Endothelial cell of umbilical vein (primary cell): ENCODE measurements around the gene ACTL7B. TPM values are rescaled to one million over a fixed set of nuclear protein-coding genes. Genes with fewer than 3 reads are reported as not detected.

Experiments
- BruUV-seq: library from RNA; stranded (reverse); fragments of 400-500 nt; replicated peaks from 2 replicates; lab custom pipeline; 2021; lab: Mats Ljungman, UMichigan
- CTCF ChIA-PET: fragments of 300-600, 350-600 bp; sonication (Branson Sonifier 250); formaldehyde crosslinking; loops from one replicate; lab custom pipeline; 2021; ENCODE audit warnings: antibody characterized with exemption, inconsistent platforms; lab: Charles Lee
- POLR2A ChIA-PET: fragments of 300-600, 350-600 bp; sonication (Branson Sonifier 250); formaldehyde crosslinking; loops from one replicate; lab custom pipeline; 2021; ENCODE audit warnings: antibody characterized with exemption, inconsistent platforms; lab: Charles Lee
- DNase-seq: peaks from one replicate; pipeline ENCODE4 v3.0.0-alpha.2; 2011; ENCODE audit warnings: low read depth, low spot score
- FAIRE-seq: peaks from 2 replicates; lab custom pipeline; 2011; peaks lifted over from hg19 to GRCh38; lab: Jason Lieb, UNC
- H2AFZ ChIP-seq: 2 replicates; pipeline ENCODE4 v1.6.0; 2012; ENCODE audit warnings: low read depth, low read length, control low read depth, inconsistent platforms
- H3K27ac ChIP-seq: 2 replicates; pipeline ENCODE4 v1.5.1; 2011; ENCODE audit warnings: low read depth, mild to moderate bottlenecking, control low read depth, low read length, moderate library complexity; ENCODE audit not compliant: insufficient read depth
- H3K27me3 ChIP-seq, 2 experiments: 2 replicates each; pipeline versions ENCODE4 v1.6.0 to v1.6.1; 2011; ENCODE audit warnings: low read length in 2 of 2, mixed read lengths in 1 of 2; ENCODE audit not compliant: control insufficient read depth in 2 of 2, insufficient read depth in 2 of 2
- H3K36me3 ChIP-seq, 2 experiments: 2 replicates in 1 of 2; 3 replicates in 1 of 2; pipeline ENCODE4 v1.5.1; 2011; ENCODE audit warnings: low read length in 2 of 2, mild to moderate bottlenecking in 1 of 2, moderate library complexity in 1 of 2; ENCODE audit not compliant: control insufficient read depth in 2 of 2, insufficient read depth in 2 of 2; ENCODE audit errors: extremely low read depth in 1 of 2
- H3K4me1 ChIP-seq: 3 replicates; pipeline ENCODE4 v1.5.1; 2011; ENCODE audit warnings: mild to moderate bottlenecking, low read length; ENCODE audit not compliant: control insufficient read depth, insufficient read depth; ENCODE audit errors: extremely low read depth
- H3K4me2 ChIP-seq: 2 replicates; pipeline ENCODE4 v1.6.1; 2011; ENCODE audit warnings: low read length, control low read depth, mixed read lengths; ENCODE audit not compliant: insufficient read depth
- H3K4me3 ChIP-seq, 3 experiments: fragments of 200-600 bp in 1 of 3; sonication (generic), shearing (Covaris generic) in 1 of 3; replicated peaks in 1 of 3; 2 replicates each; pipeline ENCODE4 v1.5.1; 2011 to 2016; ENCODE audit warnings: control low read depth in 3 of 3, low read length in 3 of 3, mild to moderate bottlenecking in 2 of 3, inconsistent platforms in 1 of 3, low read depth in 1 of 3, moderate library complexity in 1 of 3; ENCODE audit not compliant: insufficient read depth in 1 of 3
- H3K79me2 ChIP-seq: 2 replicates; pipeline ENCODE4 v1.6.0; 2012; ENCODE audit warnings: low read length, inconsistent platforms; ENCODE audit not compliant: control insufficient read depth, insufficient read depth
- H3K9ac ChIP-seq: replicated peaks from 2 replicates; pipeline ENCODE3; 2011; ENCODE audit warnings: low read length, control low read depth; ENCODE audit not compliant: insufficient read depth; ENCODE audit errors: extremely low read depth
- H3K9me1 ChIP-seq: replicated peaks from 3 replicates; pipeline ENCODE4 v1.6.0; 2011; ENCODE audit warnings: mild to moderate bottlenecking, low read length; ENCODE audit not compliant: control insufficient read depth, insufficient read depth; ENCODE audit errors: extremely low read depth
- H3K9me3 ChIP-seq: replicated peaks from 2 replicates; pipeline ENCODE4 v1.5.1; 2012; ENCODE audit warnings: low read length, inconsistent platforms; ENCODE audit not compliant: control insufficient read depth, insufficient read depth
- H4K20me1 ChIP-seq: replicated peaks from 2 replicates; pipeline ENCODE3; 2011; ENCODE audit warnings: mild to moderate bottlenecking, low read length; ENCODE audit not compliant: control insufficient read depth, insufficient read depth; ENCODE audit errors: extremely low read depth
- CTCF ChIP-seq, 2 donors: IDR thresholded peaks; 1 replicate in 1 of 2; 2 replicates in 1 of 2; pipeline ENCODE4 v1.5.1; 2011; ENCODE audit warnings: low read length in 2 of 2, mild to moderate bottlenecking in 2 of 2, moderate library complexity in 2 of 2, control low read depth in 1 of 2, inconsistent platforms in 1 of 2, low read depth in 1 of 2; ENCODE audit not compliant: insufficient read depth in 1 of 2; ENCODE audit errors: extremely low read depth in 1 of 2
- EZH2 ChIP-seq: IDR thresholded peaks from 2 replicates; pipeline ENCODE4 v1.6.1; 2012; ENCODE audit warnings: borderline replicate concordance, low read depth, mild to moderate bottlenecking, moderate library complexity, low read length, inconsistent platforms; ENCODE audit not compliant: severe bottlenecking
- FOS ChIP-seq: IDR thresholded peaks from 2 replicates; pipeline ENCODE4 v1.6.1; 2011; ENCODE audit warnings: mild to moderate bottlenecking, low read length, moderate library complexity, borderline replicate concordance; ENCODE audit not compliant: insufficient read depth
- GATA2 ChIP-seq: IDR thresholded peaks from 2 replicates; pipeline ENCODE4 v1.7.0; 2011; ENCODE audit warnings: low read depth, mild to moderate bottlenecking, moderate library complexity, mixed read lengths, low read length; ENCODE audit not compliant: insufficient read length, insufficient read depth
- JUN ChIP-seq: IDR thresholded peaks from 2 replicates; pipeline ENCODE4 v1.6.1; 2011; ENCODE audit warnings: borderline replicate concordance, low read depth; ENCODE audit not compliant: insufficient read length, insufficient read depth
- MAX ChIP-seq: IDR thresholded peaks from 2 replicates; pipeline ENCODE4 v1.6.1; 2011; ENCODE audit not compliant: insufficient read depth, insufficient read length
- MYC ChIP-seq: IDR thresholded peaks from one replicate; pipeline ENCODE4 v1.6.1; 2011; ENCODE audit warnings: mild to moderate bottlenecking, low read depth, low read length
- POLR2A ChIP-seq: IDR thresholded peaks from 2 replicates; pipeline ENCODE4 v1.6.1; 2012; ENCODE audit warnings: low read depth, mild to moderate bottlenecking, control low read depth, low read length
- POLR2AphosphoS5 ChIP-seq: IDR thresholded peaks from 2 replicates; pipeline ENCODE4 v1.6.1; 2012; ENCODE audit warnings: low read depth, mild to moderate bottlenecking, control low read depth, low read length, moderate library complexity; ENCODE audit not compliant: insufficient read depth
- dilution Hi-C: fragments of 300-500 bp; cut with MboI; formaldehyde crosslinking; loops from one replicate; pipeline ENCODE4 v1.15.0; 2019; ENCODE audit warnings: low sequenced_read_pairs; ENCODE audit not compliant: extremely low pct_ligation_motif_present
- intact Hi-C: fragments of 100-400 bp; cut with micrococcal nuclease; formaldehyde crosslinking; loops from one replicate; pipeline ENCODE4 v1.10.0; 2022
- polyA plus RNA-seq, 4 experiments: library from polyadenylated mRNA; depleted of rRNA in 3 of 4; stranded (reverse) in 3 of 4; unstranded in 1 of 4; fragments of >200 nt; gene quantifications; 2 replicates each; pipeline versions ENCODE4 v1.2.1 to v1.2.3, GENCODE V29; 2011 to 2012; ENCODE audit warnings: missing spikeins in 1 of 4
- total RNA-seq: library from RNA; stranded (reverse); gene quantifications from 2 replicates; pipeline ENCODE4 v1.2.3, GENCODE V29; 2021

ACTL7B gene
- total and polyA plus RNA-seq, 2 donors (not counting 3 experiments of a cell fraction or from before 2014, with no cell fraction given), result not detected

DNA sequence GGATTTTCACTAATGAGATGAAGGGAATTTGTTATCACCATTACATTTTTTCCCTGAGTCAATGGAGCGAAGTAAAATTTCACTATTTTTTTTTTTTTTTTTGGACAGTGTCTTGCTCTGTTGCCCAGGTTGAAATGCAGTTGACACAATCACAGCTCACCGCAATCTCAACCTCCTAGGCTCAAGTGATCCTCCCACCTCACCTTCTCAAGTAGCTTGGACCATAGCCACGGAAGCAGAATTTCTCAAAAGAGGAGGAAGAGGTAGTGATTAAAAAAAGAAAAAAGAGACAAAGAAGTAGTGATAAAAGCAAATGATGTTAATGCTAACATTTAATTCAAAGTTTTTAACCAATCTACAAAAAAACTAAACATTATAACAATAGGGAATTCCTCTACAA, 48.4 kb upstream of the ACTL7B start:
- Histone ChIP-seq H3K9me1 (no peaks in the 10 kb centered on the region), H3K27ac (no peak overlapping the region), H3K36me3 (peaks cover 23 to 27% of the 10 kb centered on the region in 2 experiments), H3K27me3 (no peaks in the 10 kb centered on the region), H3K79me2 (no peaks in the 10 kb centered on the region), H3K9me3 (no peaks in the 10 kb centered on the region), H3K4me2 (no peak overlapping the region), H4K20me1 (no peaks in the 10 kb centered on the region), H2AFZ (no peak overlapping the region), H3K4me1 (no peaks in the 10 kb centered on the region), H3K9ac (no peak overlapping the region), H3K4me3 (no peak overlapping the region)
- intact Hi-C loops, result no loop called here
- ChIA-PET CTCF (interaction anchor here (0.6 to 1.0 kb wide), 2 partner anchors 17 to 1405 kb away, joined by 3 to 4 read pairs; no protein-coding TSS in a partner anchor), POLR2A (no interaction called here)
- no TSS peak for BruUV-seq
- DNase-seq, result no peak
- dilution Hi-C loops, result no loop called here
- no peak for FAIRE-seq
- TF ChIP-seq EZH2, result no peak
- TF ChIP-seq MYC, result no peak
- no peak for TF ChIP-seq POLR2AphosphoS5

DNA sequence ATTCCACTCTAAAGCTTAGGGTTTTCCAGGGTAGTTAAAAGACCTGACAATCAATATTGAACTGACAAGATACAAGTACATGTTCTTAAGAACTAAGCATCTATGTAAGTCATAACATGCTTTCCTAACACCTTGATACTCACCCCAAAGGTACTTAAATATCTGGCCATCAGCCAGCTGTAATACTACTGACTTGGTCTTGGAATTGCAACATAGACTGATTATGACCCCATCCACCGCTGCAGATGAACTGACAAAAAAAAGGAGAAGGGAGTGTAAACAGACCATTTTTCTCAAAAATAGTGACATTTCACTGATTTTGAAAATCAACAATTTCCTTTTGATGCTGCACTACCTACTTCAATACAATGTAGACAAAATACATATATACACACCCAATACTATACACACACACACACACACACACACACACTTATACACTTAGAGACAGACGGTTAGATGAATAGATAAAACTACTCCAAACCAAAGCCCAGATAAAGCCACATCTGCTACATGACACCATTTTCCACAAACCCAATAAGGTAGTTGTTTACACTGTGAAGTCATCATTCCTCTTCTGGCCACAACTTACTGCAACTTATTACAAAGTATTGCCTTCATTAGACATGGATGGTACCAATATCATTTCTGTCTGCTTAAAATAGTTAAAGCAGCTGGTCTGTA, 47.8 kb upstream of the ACTL7B start:
- intact Hi-C loops (no loop called here), dilution Hi-C loops (no loop called here)
- H2AFZ ChIP-seq, result no peak overlapping the region
- H3K4me2 ChIP-seq, result no peak overlapping the region
- H3K4me1 ChIP-seq, result no peaks in the 10 kb centered on the region
- no peaks in the 10 kb centered on the region for H3K9me1 ChIP-seq
- DNase-seq, result no peak
- H3K9ac ChIP-seq, result no peak overlapping the region
- no peaks in the 10 kb centered on the region for H4K20me1 ChIP-seq
- H3K4me3 ChIP-seq, result no peak overlapping the region
- TF ChIP-seq MYC, result no peak
- no peak for TF ChIP-seq GATA2
- TF ChIP-seq CTCF (IDR thresholded peaks at IDR 0.05; ENCODE audit: extremely low read depth in 1 of 2, insufficient read depth in 1 of 2, low read depth in 1 of 2, low read length in 2 of 2), result no peak
- TF ChIP-seq POLR2A, result no peak
- no peak for TF ChIP-seq MAX
- no peak for TF ChIP-seq JUN
- TF ChIP-seq FOS, result no peak
- TF ChIP-seq EZH2, result no peak
- TF ChIP-seq POLR2AphosphoS5, result no peak
- peaks cover 19 to 27% of the 10 kb centered on the region in 2 experiments for H3K36me3 ChIP-seq
- POLR2A ChIA-PET, result no interaction called here
- no peaks in the 10 kb centered on the region for H3K27me3 ChIP-seq
- no peaks in the 10 kb centered on the region for H3K79me2 ChIP-seq
- no peak for FAIRE-seq
- no TSS peak for BruUV-seq
- CTCF ChIA-PET, result interaction anchor here (1.0 kb wide), 1 partner anchor 16 kb away, joined by 4 read pairs; no protein-coding TSS in a partner anchor
- H3K9me3 ChIP-seq, result no peaks in the 10 kb centered on the region
- no peak overlapping the region for H3K27ac ChIP-seq
